H1 (cell line): ENCODE data around the gene SFMBT2. TPM values are rescaled to one million over a fixed set of nuclear protein-coding genes. Genes with fewer than 3 reads are reported as not detected.

Experiments
- CTCF ChIA-PET: fragments of 300-600 bp; sonication (Branson Sonifier 250); formaldehyde crosslinking; loops from one replicate; lab custom pipeline; 2021; ENCODE audit not compliant: partially characterized antibody; lab: Charles Lee
- POLR2A ChIA-PET: fragments of 300-600 bp; sonication (Branson Sonifier 250); formaldehyde crosslinking; loops from one replicate; lab custom pipeline; 2021; ENCODE audit warnings: inconsistent platforms; ENCODE audit not compliant: partially characterized antibody; lab: Charles Lee
- DNase-seq, 2 experiments: peaks; one replicate each; pipeline versions ENCODE4 v3.0.0 to v3.0.0-alpha.2; 2010 to 2022; ENCODE audit warnings: low spot score in 2 of 2, low read depth in 1 of 2, mixed read lengths in 1 of 2
- FAIRE-seq: peaks from 2 replicates; lab custom pipeline; 2011; peaks lifted over from hg19 to GRCh38; lab: Jason Lieb, UNC
- H2AFZ ChIP-seq: 2 replicates; pipeline ENCODE4 v1.8.1; 2012; ENCODE audit warnings: low read length, inconsistent platforms
- H2AK5ac ChIP-seq: 2 replicates; pipeline ENCODE4 v1.6.1; 2013; ENCODE audit warnings: low read depth, low read length
- H2BK120ac ChIP-seq: replicated peaks from 2 replicates; pipeline ENCODE3; 2013; ENCODE audit warnings: low read depth, low read length, inconsistent platforms
- H2BK12ac ChIP-seq: 2 replicates; pipeline ENCODE4 v1.6.1; 2013; ENCODE audit warnings: low read depth, low read length
- H2BK15ac ChIP-seq: 2 replicates; pipeline ENCODE4 v1.6.1; 2013; ENCODE audit warnings: low read length
- H2BK20ac ChIP-seq: 2 replicates; pipeline ENCODE4 v1.6.1; 2013; ENCODE audit warnings: low read length
- H2BK5ac ChIP-seq: 2 replicates; pipeline ENCODE4 v1.6.1; 2013; ENCODE audit warnings: low read depth, low read length
- H3K14ac ChIP-seq: 2 replicates; pipeline ENCODE4 v1.6.1; 2013; ENCODE audit warnings: inconsistent platforms; ENCODE audit not compliant: insufficient read length
- H3K18ac ChIP-seq: 2 replicates; pipeline ENCODE4 v1.6.1; 2013; ENCODE audit warnings: low read length; ENCODE audit errors: extremely low read depth
- H3K23ac ChIP-seq: 2 replicates; pipeline ENCODE4 v1.6.1; 2013; ENCODE audit warnings: inconsistent platforms; ENCODE audit not compliant: insufficient read length
- H3K23me2 ChIP-seq: 2 replicates; pipeline ENCODE4 v1.6.1; 2013; ENCODE audit warnings: low read depth, low read length
- H3K27ac ChIP-seq: 2 replicates; pipeline ENCODE4 v1.6.1; 2011; ENCODE audit warnings: low read depth, low read length, inconsistent platforms
- H3K27me3 ChIP-seq, 4 experiments: replicated peaks in 1 of 4; 1 replicate in 1 of 4; 2 replicates in 3 of 4; pipeline versions ENCODE4 v1.6.1 to v1.8.1; 2011 to 2013; ENCODE audit warnings: low read length in 3 of 4, mild to moderate bottlenecking in 3 of 4, inconsistent platforms in 2 of 4, mixed read lengths in 2 of 4, moderate library complexity in 1 of 4; ENCODE audit not compliant: control insufficient read depth in 3 of 4, insufficient read depth in 3 of 4; ENCODE audit errors: extremely low read depth in 1 of 4
- H3K36me3 ChIP-seq, 4 experiments: 2 replicates each; pipeline versions ENCODE4 v1.6.1 to v1.8.1; 2011 to 2013; ENCODE audit warnings: mild to moderate bottlenecking in 4 of 4, low read length in 3 of 4, moderate library complexity in 2 of 4, control low read depth in 1 of 4, inconsistent platforms in 1 of 4; ENCODE audit not compliant: insufficient read depth in 4 of 4, control insufficient read depth in 2 of 4
- H3K4ac ChIP-seq: replicated peaks from 2 replicates; pipeline ENCODE3; 2013; ENCODE audit warnings: low read length, low read depth, mixed read lengths, inconsistent platforms; ENCODE audit not compliant: insufficient read length
- H3K4me1 ChIP-seq, 4 experiments: replicated peaks in 1 of 4; 1 replicate in 1 of 4; 2 replicates in 3 of 4; pipeline versions ENCODE4 v1.6.1 to v1.8.1; 2011 to 2013; ENCODE audit warnings: low read length in 3 of 4, inconsistent platforms in 2 of 4, mixed read lengths in 1 of 4; ENCODE audit not compliant: insufficient read depth in 4 of 4, control insufficient read depth in 3 of 4
- H3K4me2 ChIP-seq, 2 experiments: 2 replicates each; pipeline versions ENCODE4 v1.6.1 to v1.8.1; 2011 to 2013; ENCODE audit warnings: low read depth in 2 of 2, low read length in 2 of 2, control low read depth in 1 of 2, inconsistent platforms in 1 of 2, mild to moderate bottlenecking in 1 of 2; ENCODE audit not compliant: insufficient read depth in 1 of 2
- H3K4me3 ChIP-seq, 4 experiments: fragments of 200-600, 300-600 bp in 1 of 4; sonication (generic), shearing (Covaris generic), sonication (Bioruptor Twin) in 1 of 4; 2 replicates each; pipeline versions ENCODE4 v1.5.1 to v1.8.1; 2011 to 2016; ENCODE audit warnings: low read length in 4 of 4, low read depth in 3 of 4, control low read depth in 2 of 4, inconsistent platforms in 2 of 4, mild to moderate bottlenecking in 2 of 4, mixed read lengths in 1 of 4, moderate library complexity in 1 of 4; ENCODE audit not compliant: insufficient read depth in 2 of 4; ENCODE audit errors: extremely low read depth in 1 of 4
- H3K56ac ChIP-seq: replicated peaks from 2 replicates; pipeline ENCODE3; 2013; ENCODE audit warnings: low read depth, mild to moderate bottlenecking, mixed read lengths, low read length, inconsistent platforms; ENCODE audit not compliant: insufficient read length
- H3K79me1 ChIP-seq: 2 replicates; pipeline ENCODE4 v1.6.1; 2013; ENCODE audit warnings: low read depth, low read length, control low read depth
- H3K79me2 ChIP-seq, 2 experiments: 2 replicates each; pipeline versions ENCODE4 v1.6.1 to v1.8.1; 2012 to 2013; ENCODE audit warnings: low read length in 2 of 2, mild to moderate bottlenecking in 2 of 2, inconsistent platforms in 1 of 2; ENCODE audit not compliant: insufficient read depth in 2 of 2, control insufficient read depth in 1 of 2
- H3K9ac ChIP-seq, 4 experiments: replicated peaks in 1 of 4; 1 replicate in 1 of 4; 2 replicates in 3 of 4; pipeline versions ENCODE4 v1.6.1 to v1.8.1; 2011 to 2013; ENCODE audit warnings: low read depth in 3 of 4, low read length in 3 of 4, control low read depth in 2 of 4, mild to moderate bottlenecking in 2 of 4, moderate library complexity in 2 of 4, inconsistent platforms in 1 of 4; ENCODE audit errors: extremely low read depth in 1 of 4
- H3K9me3 ChIP-seq, 2 experiments: 2 replicates each; pipeline versions ENCODE4 v1.6.1 to v1.8.1; 2012 to 2013; ENCODE audit warnings: mild to moderate bottlenecking in 2 of 2, moderate library complexity in 2 of 2, control low read depth in 1 of 2, inconsistent platforms in 1 of 2, low read depth in 1 of 2, low read length in 1 of 2, mixed read lengths in 1 of 2; ENCODE audit not compliant: insufficient read depth in 2 of 2
- H4K20me1 ChIP-seq, 2 experiments: replicated peaks in 1 of 2; 2 replicates each; pipeline versions ENCODE3 to v1.8.1; 2011 to 2013; ENCODE audit warnings: inconsistent platforms in 2 of 2, low read length in 2 of 2, mild to moderate bottlenecking in 1 of 2; ENCODE audit not compliant: insufficient read depth in 2 of 2, control insufficient read depth in 1 of 2
- H4K5ac ChIP-seq: 2 replicates; pipeline ENCODE4 v1.6.1; 2013; ENCODE audit warnings: low read length, low read depth, mixed read lengths, inconsistent platforms; ENCODE audit not compliant: insufficient read length
- H4K8ac ChIP-seq: 2 replicates; pipeline ENCODE4 v1.8.0; 2013; ENCODE audit warnings: mild to moderate bottlenecking, moderate library complexity, low read length, inconsistent platforms; ENCODE audit not compliant: insufficient read depth; ENCODE audit errors: extremely low read depth
- H4K91ac ChIP-seq: replicated peaks from 2 replicates; pipeline ENCODE3; 2013; ENCODE audit warnings: low read length, mixed read lengths, inconsistent platforms; ENCODE audit not compliant: insufficient read length
- FOSL1 ChIP-seq: IDR thresholded peaks from 2 replicates; pipeline ENCODE4 v1.6.1; 2011; ENCODE audit warnings: mild to moderate bottlenecking, low read depth, low read length, moderate library complexity; ENCODE audit not compliant: insufficient read depth
- KDM1A ChIP-seq: fragments of 200-600, 300-600 bp; sonication (generic); IDR thresholded peaks from 2 replicates; pipeline ENCODE4 v1.7.1; 2016; ENCODE audit warnings: mild to moderate bottlenecking, low read length, borderline replicate concordance
- WGBS, 2 experiments: shearing (Covaris generic) in 1 of 2; methylation state at CpG; one replicate each; pipeline versions ENCODE4 v1.1.6 to v1.1.7; 2013 to 2015; ENCODE audit warnings: low lambda C conversion rate in 2 of 2, mixed read lengths in 2 of 2, inconsistent platforms in 1 of 2, low coverage in 1 of 2, missing lambda C conversion rate in 1 of 2; ENCODE audit not compliant: insufficient replicate concordance in 2 of 2, insufficient coverage in 1 of 2, insufficient read length in 1 of 2; ENCODE audit errors: extremely low coverage in 1 of 2, missing lambda C conversion rate in 1 of 2; 5-methylcytosine and 5-hydroxymethylcytosine counted together
- polyA plus RNA-seq, 7 experiments: library from polyadenylated mRNA; depleted of rRNA in 3 of 7; stranded (reverse) in 5 of 7; unstranded in 2 of 7; fragments of >200 nt in 5 of 7; fragments of 200-250 nt in 2 of 7; gene quantifications; 1 replicate in 5 of 7; 2 replicates in 1 of 7; 4 replicates in 1 of 7; pipeline versions ENCODE4 v1.2.1 to v1.2.3, GENCODE V29; 2011 to 2013; ENCODE audit warnings: missing spikeins in 2 of 7, mixed read lengths in 2 of 7
- total RNA-seq: library from RNA; stranded (reverse); fragmentation: NEBNext Ultra II Directional; extraction: Animal tissue kit (Norgen Biotek cat#: 25700); gene quantifications from 2 replicates; pipeline ENCODE4 v1.2.1, GENCODE V29; 2021

SFMBT2 gene
- total and polyA plus RNA-seq, 2 of the 8 experiments (the other 6 are each of a cell fraction or from before 2014, with no cell fraction given): 2.9 to 11.0 TPM

DNA sequence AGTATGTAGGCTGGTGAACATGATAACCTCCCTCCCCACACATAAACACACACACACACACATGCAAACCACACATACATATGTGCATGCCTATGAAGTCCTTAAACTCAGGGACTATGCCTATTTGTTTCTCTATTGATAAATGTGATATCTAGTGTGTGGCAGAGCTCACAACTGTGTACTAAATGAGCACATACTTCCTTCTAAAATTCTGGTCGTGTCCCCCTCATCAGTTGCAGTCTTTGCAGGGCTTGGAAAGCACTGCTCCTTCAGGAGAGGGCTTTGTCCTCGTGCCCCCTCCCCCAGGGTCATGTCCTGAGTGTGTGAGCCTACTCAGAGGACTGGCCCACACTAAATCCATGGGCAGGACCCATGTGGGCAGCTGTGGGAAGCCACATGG is 94.0 kb downstream of the SFMBT2 start:
- no peak overlapping the region for H3K4me2 ChIP-seq
- no peak overlapping the region for H3K23ac ChIP-seq
- POLR2A ChIA-PET: no interaction called here
- peaks cover 0 to 15% of the 10 kb centered on the region in 2 experiments; a peak in 2 of 4 replicates for H3K79me2 ChIP-seq
- H3K14ac ChIP-seq: no peak overlapping the region
- no peak overlapping the region for H3K9ac ChIP-seq
- no peak overlapping the region for H2BK15ac ChIP-seq
- no peak overlapping the region for H2AK5ac ChIP-seq
- no peak overlapping the region for H3K4me3 ChIP-seq
- no peak overlapping the region for H3K27ac ChIP-seq
- TF ChIP-seq KDM1A: no peak
- no peak for TF ChIP-seq FOSL1
- TF ChIP-seq, all 59 proteins: peak for 0
- Histone ChIP-seq H3K9me3 (peaks cover 0 to 2% of the 10 kb centered on the region in 2 experiments; a peak in 1 of 4 replicates), H4K5ac (no peak overlapping the region), H2AFZ (no peak overlapping the region), H3K18ac (no peak overlapping the region), H4K20me1 (no peaks in the 10 kb centered on the region), H2BK12ac (no peak overlapping the region), H3K36me3 (no peaks in the 10 kb centered on the region), H3K27me3 (no peaks in the 10 kb centered on the region), H3K23me2 (no peaks in the 10 kb centered on the region), H4K8ac (no peak overlapping the region), H2BK5ac (no peak overlapping the region), H3K56ac (no peak overlapping the region), H3K4ac (no peak overlapping the region), H2BK20ac (no peak overlapping the region), H4K91ac (no peak overlapping the region), H3K79me1 (no peaks in the 10 kb centered on the region; the same call in 1 of the 2 replicates), H3K4me1 (no peaks in the 10 kb centered on the region), H2BK120ac (no peak overlapping the region)
- CTCF ChIA-PET: interaction anchor here (1.7 kb wide), 1 partner anchor 67 kb away, joined by 3 read pairs; no protein-coding TSS in a partner anchor
- WGBS, 2 experiments: 90% methylated on average over 2 of the region's 2 CpGs; no CpG with 5 or more reads in 1 of the 2 experiments
- no peak for DNase-seq
- FAIRE-seq: no peak
